Kidney tubule cell (primary cell): ENCODE data around the gene EHMT2.

Experiments used
- DNase-seq: peaks from one replicate; pipeline ENCODE4 v3.0.0-alpha.2; 2018; ENCODE audit warnings: low spot score

Gene EHMT2

DNA sequence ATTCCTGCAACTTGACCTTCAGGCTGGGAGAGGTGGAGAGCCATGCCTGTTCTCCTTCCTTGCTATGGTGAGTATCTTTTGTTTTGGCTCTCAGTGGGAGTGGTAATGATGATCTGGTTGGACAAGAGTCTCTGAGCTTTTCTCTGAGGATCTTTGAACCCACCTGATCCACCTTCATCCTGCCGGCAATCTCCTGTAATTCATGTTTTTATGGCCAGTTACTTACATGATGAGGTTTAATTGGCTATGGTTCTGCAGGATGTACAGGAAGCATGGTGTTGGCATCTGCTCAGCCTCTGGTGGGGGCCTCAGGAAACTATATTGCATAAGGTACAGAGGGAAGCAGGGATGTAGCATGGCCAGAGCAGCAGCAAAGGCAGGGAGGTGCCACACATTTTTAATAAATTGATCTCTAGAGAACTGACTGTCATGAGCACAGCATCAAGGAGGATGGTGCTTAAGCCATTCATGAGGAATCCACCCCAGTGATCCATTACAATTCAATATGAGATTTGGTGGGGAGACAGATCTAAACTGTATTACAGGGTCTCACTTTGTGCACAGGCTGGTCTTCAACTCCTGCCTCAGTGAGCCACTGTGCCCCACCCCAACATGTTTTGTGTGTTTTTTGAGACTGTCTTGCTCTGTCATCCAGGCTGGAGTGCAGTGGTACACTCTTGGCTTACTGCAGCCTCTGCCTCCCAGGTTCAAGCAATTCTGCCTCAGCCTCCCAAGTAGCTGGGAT lies 60.0 kb downstream of the EHMT2 start:
- no peak for DNase-seq

GRCh38 chr6:31836474-31837368 lies 60.8 kb downstream of the EHMT2 start:
- DNase-seq, result no peak

DNA sequence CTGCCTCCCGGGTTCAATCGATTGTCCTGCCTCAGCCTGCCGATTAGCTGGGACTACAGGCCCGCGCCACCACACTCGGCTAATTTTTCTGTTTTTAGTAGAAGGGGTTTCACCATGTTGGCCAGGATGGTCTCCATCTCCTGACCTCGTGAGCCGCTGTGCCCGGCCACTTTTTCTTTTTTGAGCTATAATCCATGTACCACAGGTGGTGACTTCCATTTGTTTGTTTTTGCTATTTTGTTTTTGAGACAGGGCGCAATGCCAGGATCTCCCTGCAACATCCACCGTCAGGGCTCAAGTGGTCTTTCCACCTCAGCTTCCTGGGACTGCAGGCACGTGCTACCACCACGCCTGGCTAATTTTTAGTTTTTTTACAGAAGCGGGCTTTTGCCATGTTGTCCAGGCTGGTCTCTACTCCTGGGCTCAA lies 61.4 kb downstream of the EHMT2 start:
- DNase-seq, result no peak

GRCh38 chr6:31834367-31835250 lies 62.9 kb downstream of the EHMT2 start:
- DNase-seq, result peak; percentile 90

GRCh38 chr6:31831350-31832215 lies 65.9 kb downstream of the EHMT2 start:
- DNase-seq, result no peak

DNA sequence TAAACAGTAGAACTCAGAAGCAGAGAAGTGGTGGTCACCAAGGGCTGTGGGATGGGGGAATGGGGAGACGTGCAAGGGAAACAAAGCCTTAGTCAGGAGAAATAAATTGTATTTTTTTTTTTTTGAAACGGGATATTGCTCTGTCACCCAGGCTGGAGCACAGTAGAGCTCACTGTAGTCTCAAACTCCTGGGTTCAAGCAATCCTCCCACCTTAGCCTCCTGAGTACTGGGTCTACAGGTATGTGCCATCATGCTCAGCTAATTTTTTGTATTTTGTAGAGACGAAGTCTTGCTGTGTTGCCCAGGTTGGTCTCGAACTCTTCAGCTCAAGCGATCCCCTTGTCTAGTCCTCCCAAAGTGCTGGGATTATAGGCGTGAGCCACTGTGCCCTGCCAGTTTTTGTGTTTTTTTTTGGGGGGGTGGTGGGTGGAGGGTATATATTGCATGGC lies 66.6 kb downstream of the EHMT2 start:
- DNase-seq, result no peak
